Stomach (tissue), 9 donors: ENCODE measurements around the gene WNT4. TPM values are rescaled to one million over a fixed set of nuclear protein-coding genes. Genes with fewer than 3 reads are reported as not detected.

Source experiments
- DNase-seq, 2 donors: peaks; one replicate each; pipeline versions ENCODE4 v3.0.0 to v3.0.0-alpha.2; 2013 to 2019
- H3K27ac ChIP-seq, 5 donors: fragments of 200-600 bp in 4 of 5; sonication (generic) in 4 of 5; one replicate each; pipeline ENCODE4 v1.5.1; 2013 to 2019; ENCODE audit warnings: mild to moderate bottlenecking in 1 of 5, moderate library complexity in 1 of 5
- H3K27me3 ChIP-seq, 3 donors: fragments of 200-600 bp; sonication (generic); one replicate each; pipeline ENCODE4 v1.5.1; 2017 to 2019; ENCODE audit warnings: mixed run types in 1 of 3
- H3K36me3 ChIP-seq, 4 donors: fragments of 200-600 bp; sonication (generic); 1 replicate in 3 of 4; 2 replicates in 1 of 4; pipeline ENCODE4 v1.5.1; 2016 to 2019
- H3K4me1 ChIP-seq, 4 donors: fragments of 200-600 bp; sonication (generic); one replicate each; pipeline ENCODE4 v1.5.1; 2016 to 2019
- H3K4me3 ChIP-seq, 4 donors: fragments of 200-600 bp; sonication (generic) in 3 of 4; one replicate each; pipeline ENCODE4 v1.5.1; 2016 to 2019; ENCODE audit warnings: mild to moderate bottlenecking in 1 of 4
- H3K9me3 ChIP-seq, 4 donors: fragments of 200-600 bp; sonication (generic); one replicate each; pipeline ENCODE4 v1.5.1; 2016 to 2019
- EP300 ChIP-seq: sonication (generic); formaldehyde crosslinking; IDR thresholded peaks from one replicate; pipeline ENCODE4 v1.6.1; 2017; ENCODE audit warnings: antibody characterized with exemption
- POLR2A ChIP-seq, 4 donors: fragments of 450-650 bp; IDR thresholded peaks; one replicate each; pipeline ENCODE4 v1.6.1; 2016; ENCODE audit warnings: antibody characterized with exemption in 4 of 4, control low read depth in 2 of 4, mild to moderate bottlenecking in 1 of 4, moderate library complexity in 1 of 4
- POLR2AphosphoS5 ChIP-seq, 3 donors: sonication (generic); formaldehyde crosslinking; IDR thresholded peaks; one replicate each; pipeline ENCODE4 v1.6.1; 2016; ENCODE audit warnings: antibody characterized with exemption in 3 of 3
- WGBS, 5 donors: extraction: QIAGEN DNeasy Blood & Tissue Kit in 3 of 5; methylation state at CpG; one replicate each; pipeline versions ENCODE4 v1.1.5 to v1.1.7; 2013 to 2018; 5-methylcytosine and 5-hydroxymethylcytosine counted together
- intact Hi-C: fragments of 100-400 bp; cut with DNase I; formaldehyde crosslinking; loops from one replicate; pipeline ENCODE4 v1.15.1; 2023; ENCODE audit warnings: low total_unique reads
- polyA plus RNA-seq, 3 donors: library from polyadenylated mRNA; stranded (reverse); fragments of 200-250 nt; gene quantifications; one replicate each; pipeline ENCODE4 v1.2.3, GENCODE V29; 2013
- total RNA-seq, 5 donors: library from RNA; depleted of rRNA; stranded (reverse); fragments of >200 nt; gene quantifications; one replicate each; pipeline versions ENCODE4 v1.1.0 to v1.2.3, GENCODE V29; 2014 to 2016
- TF ChIP-seq, protein P1 (sequence below), 7 experiments: fragments of 450-650 bp in 4 of 7; fragments of 200-600 bp in 3 of 7; sonication (generic) in 3 of 7; IDR thresholded peaks; one replicate each; pipeline ENCODE4 v1.5.1; 2016 to 2019; ENCODE audit warnings: antibody characterized with exemption in 7 of 7, control low read depth in 2 of 7, mild to moderate bottlenecking in 1 of 7
- donor health status: healthy with polysubstance abuse.
- donor health status: Bipolar disorder and iron deficiency.
- donor health status: healthy.

Gene WNT4
- total and polyA plus RNA-seq, 8 donors = 0.58 to 10.0 (median 4.5) TPM

DNA sequence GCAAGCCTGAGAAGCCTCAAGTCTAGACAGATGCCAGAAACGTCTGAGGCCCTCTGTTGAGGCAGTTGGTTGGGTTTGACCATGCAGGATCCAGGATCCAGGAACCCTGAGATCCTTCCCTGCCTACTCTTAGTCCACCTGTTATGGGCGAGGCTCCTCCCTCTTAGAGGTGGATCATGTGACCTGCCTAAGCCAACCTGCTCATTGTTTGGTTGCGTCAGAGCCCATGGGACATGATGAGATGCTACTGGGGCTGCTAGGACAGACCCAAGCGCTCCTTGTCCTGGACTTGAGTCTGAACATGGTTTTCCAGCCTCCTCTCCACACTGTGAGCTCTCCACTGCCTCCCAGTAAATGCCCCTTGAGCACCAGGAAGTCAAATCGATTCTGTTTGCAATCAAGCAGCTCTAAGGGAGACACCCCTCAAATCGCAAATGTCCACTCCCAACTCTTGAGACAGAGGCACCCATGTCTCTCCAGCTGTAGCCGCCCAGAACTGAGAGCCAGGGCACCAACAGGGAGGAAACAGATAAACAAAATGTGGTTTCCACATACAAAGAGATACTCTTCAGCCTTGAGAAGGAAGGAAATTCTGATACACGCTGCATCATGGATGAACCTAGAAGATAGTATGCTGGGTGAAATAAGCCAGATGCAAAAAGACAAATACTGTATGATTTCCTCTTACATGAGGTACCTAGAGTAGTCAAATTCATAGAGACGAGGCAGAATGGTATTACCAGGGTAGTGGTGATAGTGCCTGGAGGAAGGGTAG lies 31.7 kb upstream of the WNT4 start:
- DNase-seq = no peak
- Histone ChIP-seq H3K27me3 (peaks cover 0 to 3% (median 0%) of the 10 kb centered on the region in 3 donors), H3K27ac (no peak overlapping the region), H3K36me3 (no peaks in the 10 kb centered on the region), H3K4me1 (no peaks in the 10 kb centered on the region), H3K4me3 (no peak overlapping the region), H3K9me3 (peaks cover 0 to 5% (median 0%) of the 10 kb centered on the region in 4 donors)
- 75 to 88% (median 87%) methylated on average over 8 to 9 of the region's 9 CpGs for WGBS, 5 donors
- intact Hi-C loops = no loop called here
- TF ChIP-seq, protein P1, sequence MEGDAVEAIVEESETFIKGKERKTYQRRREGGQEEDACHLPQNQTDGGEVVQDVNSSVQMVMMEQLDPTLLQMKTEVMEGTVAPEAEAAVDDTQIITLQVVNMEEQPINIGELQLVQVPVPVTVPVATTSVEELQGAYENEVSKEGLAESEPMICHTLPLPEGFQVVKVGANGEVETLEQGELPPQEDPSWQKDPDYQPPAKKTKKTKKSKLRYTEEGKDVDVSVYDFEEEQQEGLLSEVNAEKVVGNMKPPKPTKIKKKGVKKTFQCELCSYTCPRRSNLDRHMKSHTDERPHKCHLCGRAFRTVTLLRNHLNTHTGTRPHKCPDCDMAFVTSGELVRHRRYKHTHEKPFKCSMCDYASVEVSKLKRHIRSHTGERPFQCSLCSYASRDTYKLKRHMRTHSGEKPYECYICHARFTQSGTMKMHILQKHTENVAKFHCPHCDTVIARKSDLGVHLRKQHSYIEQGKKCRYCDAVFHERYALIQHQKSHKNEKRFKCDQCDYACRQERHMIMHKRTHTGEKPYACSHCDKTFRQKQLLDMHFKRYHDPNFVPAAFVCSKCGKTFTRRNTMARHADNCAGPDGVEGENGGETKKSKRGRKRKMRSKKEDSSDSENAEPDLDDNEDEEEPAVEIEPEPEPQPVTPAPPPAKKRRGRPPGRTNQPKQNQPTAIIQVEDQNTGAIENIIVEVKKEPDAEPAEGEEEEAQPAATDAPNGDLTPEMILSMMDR (IDR thresholded peaks at IDR 0.05) = no peak
- no peak for TF ChIP-seq POLR2AphosphoS5 (IDR thresholded peaks at IDR 0.05)

DNA sequence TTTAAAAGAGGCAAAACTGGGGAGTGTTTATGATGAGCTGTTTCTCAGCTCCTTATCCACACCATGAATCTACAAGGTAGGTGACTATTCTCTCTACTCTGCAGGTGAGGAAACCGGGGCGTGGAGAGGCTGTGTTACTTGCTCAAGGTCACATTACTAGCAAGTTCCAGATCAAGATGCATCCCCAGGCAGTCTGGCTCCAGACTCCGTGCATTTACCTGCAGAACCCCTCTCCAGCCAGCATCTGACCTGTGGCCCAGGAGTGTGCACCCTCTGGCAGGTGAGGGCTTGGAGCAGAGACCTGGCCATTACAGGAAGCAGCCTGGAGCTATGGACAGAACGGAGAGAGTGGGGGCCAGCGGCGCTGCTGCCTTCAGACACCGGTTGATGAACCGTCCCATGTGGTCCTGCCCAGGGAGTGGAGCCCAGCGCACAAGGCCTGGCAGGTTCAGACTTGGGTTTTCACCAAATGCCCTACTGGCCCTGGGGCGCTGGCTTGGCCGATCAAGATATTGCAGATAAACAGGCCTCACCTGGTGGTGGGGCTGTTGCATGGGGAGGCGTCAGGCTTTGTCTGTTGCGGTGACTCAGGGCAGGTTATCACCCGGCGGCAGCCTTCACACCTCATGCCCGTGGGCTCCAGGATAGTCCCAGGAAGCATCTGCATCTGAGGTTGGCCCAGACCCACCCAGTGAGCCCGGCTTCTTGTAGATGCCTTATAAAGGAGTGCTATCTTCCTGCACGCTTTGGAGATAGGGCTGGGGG lies 29.2 kb upstream of the WNT4 start:
- Histone ChIP-seq H3K4me3 (no peak overlapping the region), H3K9me3 (no peaks in the 10 kb centered on the region), H3K36me3 (no peaks in the 10 kb centered on the region), H3K27ac (no peak overlapping the region), H3K27me3 (peaks cover 0 to 3% (median 0%) of the 10 kb centered on the region in 3 donors), H3K4me1 (no peaks in the 10 kb centered on the region)
- intact Hi-C loops = no loop called here
- no peak for DNase-seq
- TF ChIP-seq POLR2A (IDR thresholded peaks at IDR 0.05) = no peak
- TF ChIP-seq, protein P1 (IDR thresholded peaks at IDR 0.05) = no peak
- TF ChIP-seq POLR2AphosphoS5 (IDR thresholded peaks at IDR 0.05) = no peak
- TF ChIP-seq EP300 = no peak
- WGBS, 5 donors = 71 to 82% (median 74%) methylated on average over 18 of the region's 18 CpGs

DNA sequence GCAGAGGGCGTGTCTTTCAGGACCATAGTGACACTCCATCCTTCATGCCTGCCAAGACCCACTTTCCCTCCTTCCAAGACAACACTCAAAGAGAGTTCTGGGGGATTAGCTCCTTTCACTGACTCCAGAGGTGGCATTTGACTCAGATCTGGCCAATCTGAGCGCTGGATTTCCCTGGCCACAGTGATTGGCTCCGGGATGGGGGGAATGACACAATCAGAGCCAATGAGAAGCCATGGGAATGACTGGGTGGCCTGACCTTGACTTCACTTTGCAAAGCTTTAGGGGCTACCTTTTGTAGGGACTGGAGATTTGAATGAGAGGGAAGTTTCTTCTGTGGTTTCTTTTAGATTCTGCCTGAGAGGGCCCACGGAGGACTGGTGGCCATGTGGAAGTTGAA lies 26.9 kb upstream of the WNT4 start:
- TF ChIP-seq EP300 (no peak), POLR2A (IDR thresholded peaks at IDR 0.05) (no peak)
- H3K4me1 ChIP-seq = no peaks in the 10 kb centered on the region
- no peak overlapping the region for H3K4me3 ChIP-seq
- no peaks in the 10 kb centered on the region for H3K27me3 ChIP-seq
- intact Hi-C loops = no loop called here
- H3K27ac ChIP-seq = no peak overlapping the region
- H3K36me3 ChIP-seq = no peaks in the 10 kb centered on the region
- 88 to 95% (median 89%) methylated on average over 4 of the region's 4 CpGs for WGBS, 5 donors
- no peak for DNase-seq
- no peaks in the 10 kb centered on the region for H3K9me3 ChIP-seq

DNA sequence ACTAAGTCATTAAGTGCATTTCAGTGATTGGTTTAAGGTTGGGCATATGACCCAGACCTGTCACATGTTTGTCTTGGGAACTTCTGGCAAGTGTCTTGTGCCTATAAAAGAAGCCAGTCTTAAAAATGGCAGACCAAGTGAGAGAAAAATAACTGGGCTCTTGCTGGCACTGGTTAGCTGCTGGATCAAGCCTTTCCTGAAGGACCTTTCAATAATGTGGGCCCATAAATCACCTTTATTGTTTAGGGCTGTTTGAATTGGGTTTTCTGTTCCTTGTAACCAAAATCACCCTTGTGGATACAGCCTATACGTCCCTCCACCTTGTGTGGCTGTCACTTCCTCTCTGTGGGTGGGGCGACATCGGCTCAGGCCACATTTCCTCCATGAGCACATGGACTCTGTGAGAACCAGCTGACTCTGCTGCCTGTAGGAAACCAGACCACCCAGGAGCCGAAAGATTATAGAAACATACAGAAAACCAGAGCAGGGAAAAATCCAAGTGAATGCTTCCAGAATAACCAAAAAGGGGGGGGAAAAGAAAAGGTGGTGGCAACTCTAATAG lies 25.6 kb upstream of the WNT4 start:
- TF ChIP-seq EP300 (no peak), POLR2AphosphoS5 (IDR thresholded peaks at IDR 0.05) (no peak), POLR2A (IDR thresholded peaks at IDR 0.05) (no peak)
- TF ChIP-seq, protein P1 (IDR thresholded peaks at IDR 0.05) = no peak
- 31 to 58% (median 45%) methylated on average over 4 of the region's 4 CpGs for WGBS, 5 donors
- no peak overlapping the region for H3K4me3 ChIP-seq
- no peaks in the 10 kb centered on the region for H3K36me3 ChIP-seq
- H3K27me3 ChIP-seq = no peaks in the 10 kb centered on the region
- intact Hi-C loops = no loop called here
- H3K27ac ChIP-seq = no peak overlapping the region
- no peak for DNase-seq
- H3K9me3 ChIP-seq = no peaks in the 10 kb centered on the region
- peaks cover 1 to 7% (median 6%) of the 10 kb centered on the region in 4 donors for H3K4me1 ChIP-seq
